Measurements from ENCODE around the gene HBEGF.

GRCh38 chr5:140364472-140364765 is 18.0 kb upstream of the HBEGF start:
- TF ChIP-seq CTCF (IDR thresholded peaks at IDR 0.05) (no peak), POLR2A (IDR thresholded peaks at IDR 0.05) (no peak)
